ENCODE results near the gene ZNF444. TPM values are rescaled to one million over a fixed set of nuclear protein-coding genes. Genes with fewer than 3 reads are reported as not detected.

The ZNF444 gene
- total and polyA plus RNA-seq, 2 of the 8 experiments (the other 6 are each of a cell fraction or from before 2014, with no cell fraction given) = 49.5 to 54.5 TPM

DNA sequence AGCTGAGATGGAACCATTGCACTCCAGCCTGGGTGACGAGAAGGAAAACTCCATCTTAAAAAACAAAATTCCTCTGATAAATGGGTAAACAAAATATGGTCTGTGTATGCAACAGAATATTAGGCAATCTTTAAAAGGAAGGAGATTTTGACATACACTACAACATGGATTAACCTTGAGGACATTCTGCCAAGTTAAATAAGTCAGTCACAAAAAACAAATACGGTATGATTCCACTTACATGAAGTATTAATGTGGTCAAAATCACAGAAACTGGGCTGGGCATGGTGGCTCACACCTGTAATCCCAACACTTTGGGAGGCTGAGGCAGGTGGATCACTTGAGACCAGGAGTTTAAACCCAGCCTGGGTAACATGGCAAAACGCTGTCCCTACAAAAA lies 3.0 kb upstream of the ZNF444 start (continued):
- TF ChIP-seq TBP (IDR thresholded peaks at IDR 0.05; ENCODE audit: low read depth, low read length) (no peak), POLR2A (IDR thresholded peaks at IDR 0.05; ENCODE audit: control extremely low read depth in 1 of 2, low read depth in 2 of 2, low read length in 2 of 2) (no peak), RAD21 (IDR thresholded peaks at IDR 0.05 in 1 of 2, conservative IDR thresholded peaks at IDR 0.05 in 1 of 2; ENCODE audit: low read depth in 2 of 2, low read length in 2 of 2) (no peak), RNF2 (IDR thresholded peaks at IDR 0.05; ENCODE audit: borderline replicate concordance, low read depth, low read length, missing control alignments, poor library complexity, severe bottlenecking) (no peak)
- TF ChIP-seq, protein P1, sequence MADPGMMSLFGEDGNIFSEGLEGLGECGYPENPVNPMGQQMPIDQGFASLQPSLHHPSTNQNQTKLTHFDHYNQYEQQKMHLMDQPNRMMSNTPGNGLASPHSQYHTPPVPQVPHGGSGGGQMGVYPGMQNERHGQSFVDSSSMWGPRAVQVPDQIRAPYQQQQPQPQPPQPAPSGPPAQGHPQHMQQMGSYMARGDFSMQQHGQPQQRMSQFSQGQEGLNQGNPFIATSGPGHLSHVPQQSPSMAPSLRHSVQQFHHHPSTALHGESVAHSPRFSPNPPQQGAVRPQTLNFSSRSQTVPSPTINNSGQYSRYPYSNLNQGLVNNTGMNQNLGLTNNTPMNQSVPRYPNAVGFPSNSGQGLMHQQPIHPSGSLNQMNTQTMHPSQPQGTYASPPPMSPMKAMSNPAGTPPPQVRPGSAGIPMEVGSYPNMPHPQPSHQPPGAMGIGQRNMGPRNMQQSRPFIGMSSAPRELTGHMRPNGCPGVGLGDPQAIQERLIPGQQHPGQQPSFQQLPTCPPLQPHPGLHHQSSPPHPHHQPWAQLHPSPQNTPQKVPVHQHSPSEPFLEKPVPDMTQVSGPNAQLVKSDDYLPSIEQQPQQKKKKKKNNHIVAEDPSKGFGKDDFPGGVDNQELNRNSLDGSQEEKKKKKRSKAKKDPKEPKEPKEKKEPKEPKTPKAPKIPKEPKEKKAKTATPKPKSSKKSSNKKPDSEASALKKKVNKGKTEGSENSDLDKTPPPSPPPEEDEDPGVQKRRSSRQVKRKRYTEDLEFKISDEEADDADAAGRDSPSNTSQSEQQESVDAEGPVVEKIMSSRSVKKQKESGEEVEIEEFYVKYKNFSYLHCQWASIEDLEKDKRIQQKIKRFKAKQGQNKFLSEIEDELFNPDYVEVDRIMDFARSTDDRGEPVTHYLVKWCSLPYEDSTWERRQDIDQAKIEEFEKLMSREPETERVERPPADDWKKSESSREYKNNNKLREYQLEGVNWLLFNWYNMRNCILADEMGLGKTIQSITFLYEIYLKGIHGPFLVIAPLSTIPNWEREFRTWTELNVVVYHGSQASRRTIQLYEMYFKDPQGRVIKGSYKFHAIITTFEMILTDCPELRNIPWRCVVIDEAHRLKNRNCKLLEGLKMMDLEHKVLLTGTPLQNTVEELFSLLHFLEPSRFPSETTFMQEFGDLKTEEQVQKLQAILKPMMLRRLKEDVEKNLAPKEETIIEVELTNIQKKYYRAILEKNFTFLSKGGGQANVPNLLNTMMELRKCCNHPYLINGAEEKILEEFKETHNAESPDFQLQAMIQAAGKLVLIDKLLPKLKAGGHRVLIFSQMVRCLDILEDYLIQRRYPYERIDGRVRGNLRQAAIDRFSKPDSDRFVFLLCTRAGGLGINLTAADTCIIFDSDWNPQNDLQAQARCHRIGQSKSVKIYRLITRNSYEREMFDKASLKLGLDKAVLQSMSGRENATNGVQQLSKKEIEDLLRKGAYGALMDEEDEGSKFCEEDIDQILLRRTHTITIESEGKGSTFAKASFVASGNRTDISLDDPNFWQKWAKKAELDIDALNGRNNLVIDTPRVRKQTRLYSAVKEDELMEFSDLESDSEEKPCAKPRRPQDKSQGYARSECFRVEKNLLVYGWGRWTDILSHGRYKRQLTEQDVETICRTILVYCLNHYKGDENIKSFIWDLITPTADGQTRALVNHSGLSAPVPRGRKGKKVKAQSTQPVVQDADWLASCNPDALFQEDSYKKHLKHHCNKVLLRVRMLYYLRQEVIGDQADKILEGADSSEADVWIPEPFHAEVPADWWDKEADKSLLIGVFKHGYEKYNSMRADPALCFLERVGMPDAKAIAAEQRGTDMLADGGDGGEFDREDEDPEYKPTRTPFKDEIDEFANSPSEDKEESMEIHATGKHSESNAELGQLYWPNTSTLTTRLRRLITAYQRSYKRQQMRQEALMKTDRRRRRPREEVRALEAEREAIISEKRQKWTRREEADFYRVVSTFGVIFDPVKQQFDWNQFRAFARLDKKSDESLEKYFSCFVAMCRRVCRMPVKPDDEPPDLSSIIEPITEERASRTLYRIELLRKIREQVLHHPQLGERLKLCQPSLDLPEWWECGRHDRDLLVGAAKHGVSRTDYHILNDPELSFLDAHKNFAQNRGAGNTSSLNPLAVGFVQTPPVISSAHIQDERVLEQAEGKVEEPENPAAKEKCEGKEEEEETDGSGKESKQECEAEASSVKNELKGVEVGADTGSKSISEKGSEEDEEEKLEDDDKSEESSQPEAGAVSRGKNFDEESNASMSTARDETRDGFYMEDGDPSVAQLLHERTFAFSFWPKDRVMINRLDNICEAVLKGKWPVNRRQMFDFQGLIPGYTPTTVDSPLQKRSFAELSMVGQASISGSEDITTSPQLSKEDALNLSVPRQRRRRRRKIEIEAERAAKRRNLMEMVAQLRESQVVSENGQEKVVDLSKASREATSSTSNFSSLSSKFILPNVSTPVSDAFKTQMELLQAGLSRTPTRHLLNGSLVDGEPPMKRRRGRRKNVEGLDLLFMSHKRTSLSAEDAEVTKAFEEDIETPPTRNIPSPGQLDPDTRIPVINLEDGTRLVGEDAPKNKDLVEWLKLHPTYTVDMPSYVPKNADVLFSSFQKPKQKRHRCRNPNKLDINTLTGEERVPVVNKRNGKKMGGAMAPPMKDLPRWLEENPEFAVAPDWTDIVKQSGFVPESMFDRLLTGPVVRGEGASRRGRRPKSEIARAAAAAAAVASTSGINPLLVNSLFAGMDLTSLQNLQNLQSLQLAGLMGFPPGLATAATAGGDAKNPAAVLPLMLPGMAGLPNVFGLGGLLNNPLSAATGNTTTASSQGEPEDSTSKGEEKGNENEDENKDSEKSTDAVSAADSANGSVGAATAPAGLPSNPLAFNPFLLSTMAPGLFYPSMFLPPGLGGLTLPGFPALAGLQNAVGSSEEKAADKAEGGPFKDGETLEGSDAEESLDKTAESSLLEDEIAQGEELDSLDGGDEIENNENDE (IDR thresholded peaks at IDR 0.05; ENCODE audit: insufficient replicate concordance, low read length) = no peak

All from H1 (cell line).